Cortex of kidney (tissue), 1 donor: Measurements from ENCODE around the gene FCGBP.
"Not testable (repeated sequence)": the region's sequence is repeated elsewhere in the genome, so short reads cannot be mapped to it uniquely, and the experiment has no call there.

Experiments
- DNase-seq: peaks from one replicate; lab custom pipeline; 2025; lab: John Stamatoyannopoulos, UW

FCGBP gene

DNA sequence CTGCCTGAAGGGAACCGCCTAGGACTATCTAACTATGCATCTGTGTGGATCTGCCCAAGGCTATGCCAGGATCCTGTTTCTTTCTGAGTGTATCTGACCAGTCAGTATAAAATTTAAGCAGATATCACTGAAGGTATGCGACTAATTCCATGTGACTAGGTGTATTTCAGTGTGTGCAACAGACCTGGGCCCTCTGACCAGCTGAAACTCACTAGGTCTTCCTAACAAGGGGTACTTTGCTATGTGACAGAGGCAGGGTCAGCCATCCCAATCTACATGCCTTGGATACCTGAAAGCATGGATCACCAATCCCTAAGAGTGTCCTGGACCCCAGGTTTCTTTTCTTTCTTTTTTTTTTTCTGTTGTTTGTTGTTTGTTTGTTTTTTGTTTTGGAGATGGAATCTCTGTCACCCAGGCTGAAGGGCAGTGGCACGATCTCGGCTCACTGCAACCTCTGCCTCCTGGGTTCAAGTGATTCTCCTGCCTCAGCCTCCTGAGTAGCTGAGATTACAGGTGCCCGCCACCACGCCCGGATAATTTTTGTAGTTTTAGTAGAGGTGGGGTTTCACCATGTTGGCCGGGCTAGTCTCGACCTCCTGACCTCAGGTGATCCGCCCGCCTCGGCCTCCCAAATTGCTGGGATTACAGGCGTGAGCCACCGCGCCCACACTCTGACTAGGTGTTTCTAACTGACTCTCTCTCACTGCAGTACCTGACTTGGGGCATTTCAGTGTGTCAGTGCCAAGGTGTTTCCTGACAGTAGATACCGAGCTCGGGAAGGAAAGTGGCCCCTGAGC lies 43.5 kb downstream of the FCGBP start:
- DNase-seq = no peak

DNA sequence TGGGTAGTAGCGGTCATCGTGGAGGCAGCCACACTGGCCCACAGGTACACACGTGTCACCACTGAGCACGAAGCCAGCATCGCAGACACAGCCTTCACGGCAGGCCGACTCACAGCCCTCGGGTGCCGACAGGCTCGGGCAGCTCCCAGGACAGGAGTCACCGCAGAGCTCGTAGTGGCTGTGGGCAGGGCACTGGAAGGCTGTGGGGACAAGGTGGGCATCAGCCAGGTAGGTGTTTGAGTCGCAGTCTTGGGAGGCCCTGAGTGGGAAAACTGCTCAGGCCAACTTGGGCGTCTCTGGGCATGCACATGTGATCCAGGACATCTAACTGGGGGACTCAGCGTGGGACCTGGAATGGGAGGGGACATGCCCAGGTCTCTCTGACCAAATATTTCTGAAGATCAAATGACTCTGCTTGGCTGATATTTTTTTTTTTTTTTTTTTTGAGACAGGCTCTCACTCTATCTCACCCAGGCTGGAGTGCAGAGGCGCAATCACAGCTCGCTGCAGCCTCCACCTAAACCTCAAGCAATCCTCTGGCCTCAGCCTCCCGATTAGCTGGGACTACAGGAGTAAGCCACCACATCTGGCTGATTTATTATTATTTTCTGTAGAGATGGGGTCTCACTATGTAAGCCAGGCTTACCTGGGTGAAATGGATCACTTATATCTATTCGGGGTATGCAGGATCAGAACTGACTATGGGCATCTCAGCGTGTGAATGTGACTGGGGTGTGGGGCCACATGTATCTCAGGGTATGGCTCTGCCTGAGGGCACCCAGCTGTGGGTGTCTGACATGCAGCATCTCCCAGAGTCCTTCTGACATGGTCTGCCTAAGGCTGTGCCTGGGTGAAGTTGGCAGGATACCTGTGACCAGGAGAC lies 44.3 kb downstream of the FCGBP start:
- not testable (repeated sequence) for DNase-seq

DNA sequence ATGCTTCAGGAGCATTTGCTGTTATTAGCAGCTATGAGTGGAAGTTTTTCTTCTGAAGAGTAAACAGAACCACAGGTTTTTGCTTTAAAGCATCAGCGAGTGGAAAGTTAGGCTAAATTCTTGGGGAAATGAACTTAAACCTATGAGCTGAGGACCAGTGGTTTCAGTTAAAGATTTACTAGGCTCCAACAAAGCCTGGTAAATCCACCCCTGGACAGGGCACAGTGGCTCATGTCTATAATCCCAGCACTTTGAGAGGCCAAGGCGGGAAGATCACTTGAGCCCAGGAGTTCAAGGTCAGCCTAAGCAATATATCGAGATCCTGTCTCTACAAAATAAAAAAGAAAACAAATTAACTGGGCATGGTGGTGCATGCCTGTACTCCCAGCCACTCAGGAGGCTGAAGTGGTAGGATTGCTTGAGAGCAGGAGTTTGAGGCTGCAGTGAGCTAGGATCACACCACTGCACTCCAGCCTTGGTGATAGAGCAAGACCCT lies 46.9 kb downstream of the FCGBP start:
- DNase-seq = not testable (repeated sequence)

DNA sequence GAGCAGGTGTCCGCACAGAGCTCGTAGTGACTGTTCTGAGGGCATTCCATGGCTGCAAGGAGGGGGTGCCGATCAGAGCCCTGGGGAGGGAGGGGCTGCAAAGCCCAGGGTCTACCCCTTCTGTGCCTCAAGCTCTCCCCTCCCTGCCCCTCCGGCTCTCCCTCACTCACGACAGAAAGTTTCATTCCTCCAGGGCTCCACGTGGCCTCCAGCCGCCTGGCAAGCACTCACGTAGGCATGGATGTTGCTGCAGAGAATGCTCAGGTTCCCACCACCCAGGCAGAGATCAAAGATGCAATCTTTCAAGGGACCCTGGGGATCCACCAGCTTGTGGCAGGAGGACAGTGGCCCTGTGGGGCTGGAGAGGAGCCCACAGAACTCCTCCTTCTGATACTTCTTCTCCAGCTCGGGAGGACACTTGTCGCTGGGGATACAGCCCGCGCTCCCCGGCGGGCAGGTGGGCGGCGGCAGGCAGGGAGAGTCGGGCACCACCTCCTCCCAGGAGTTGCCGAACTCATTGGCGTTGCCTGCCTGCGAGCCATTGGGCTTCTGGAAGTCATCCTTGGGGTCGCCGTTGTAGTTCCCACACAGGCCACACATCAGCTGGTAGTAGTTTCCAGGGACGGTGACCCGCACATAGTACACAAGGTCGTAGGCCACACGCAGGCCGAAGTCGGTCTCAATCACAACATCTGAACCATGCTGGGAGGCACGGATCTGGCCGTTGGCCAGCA lies 48.4 kb downstream of the FCGBP start:
- not testable (repeated sequence) for DNase-seq

DNA sequence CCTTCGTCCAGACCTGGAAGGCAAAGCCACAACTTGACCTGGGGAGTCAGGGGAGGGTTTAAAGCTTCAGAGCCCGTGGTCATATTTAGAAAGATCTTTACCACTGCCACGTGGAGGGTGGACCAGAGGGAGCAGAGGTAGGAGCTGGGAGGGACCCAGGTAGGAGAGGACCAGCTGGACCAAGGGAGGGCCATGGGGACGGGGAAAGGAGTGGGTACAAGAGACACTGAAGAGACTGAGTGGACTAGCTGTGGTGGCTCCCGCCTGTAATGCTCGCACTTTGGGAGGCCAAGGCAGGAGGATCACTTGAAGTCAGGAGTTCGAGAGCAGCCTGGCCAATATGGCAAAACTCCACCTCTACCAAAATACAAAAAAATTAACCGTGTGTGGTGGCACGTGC lies 49.7 kb downstream of the FCGBP start:
- not testable (repeated sequence) for DNase-seq
